Endothelial cell of umbilical vein (primary cell): ENCODE results near the gene ATG4D.

Source experiments
- CTCF ChIP-seq, 2 donors: IDR thresholded peaks; 1 replicate in 1 of 2; 2 replicates in 1 of 2; pipeline ENCODE4 v1.5.1; 2011; ENCODE audit warnings: low read length in 2 of 2, mild to moderate bottlenecking in 2 of 2, moderate library complexity in 2 of 2, control low read depth in 1 of 2, inconsistent platforms in 1 of 2, low read depth in 1 of 2; ENCODE audit not compliant: insufficient read depth in 1 of 2; ENCODE audit errors: extremely low read depth in 1 of 2
- POLR2A ChIP-seq: IDR thresholded peaks from 2 replicates; pipeline ENCODE4 v1.6.1; 2012; ENCODE audit warnings: low read depth, mild to moderate bottlenecking, control low read depth, low read length
- POLR2AphosphoS5 ChIP-seq: IDR thresholded peaks from 2 replicates; pipeline ENCODE4 v1.6.1; 2012; ENCODE audit warnings: low read depth, mild to moderate bottlenecking, control low read depth, low read length, moderate library complexity; ENCODE audit not compliant: insufficient read depth

DNA sequence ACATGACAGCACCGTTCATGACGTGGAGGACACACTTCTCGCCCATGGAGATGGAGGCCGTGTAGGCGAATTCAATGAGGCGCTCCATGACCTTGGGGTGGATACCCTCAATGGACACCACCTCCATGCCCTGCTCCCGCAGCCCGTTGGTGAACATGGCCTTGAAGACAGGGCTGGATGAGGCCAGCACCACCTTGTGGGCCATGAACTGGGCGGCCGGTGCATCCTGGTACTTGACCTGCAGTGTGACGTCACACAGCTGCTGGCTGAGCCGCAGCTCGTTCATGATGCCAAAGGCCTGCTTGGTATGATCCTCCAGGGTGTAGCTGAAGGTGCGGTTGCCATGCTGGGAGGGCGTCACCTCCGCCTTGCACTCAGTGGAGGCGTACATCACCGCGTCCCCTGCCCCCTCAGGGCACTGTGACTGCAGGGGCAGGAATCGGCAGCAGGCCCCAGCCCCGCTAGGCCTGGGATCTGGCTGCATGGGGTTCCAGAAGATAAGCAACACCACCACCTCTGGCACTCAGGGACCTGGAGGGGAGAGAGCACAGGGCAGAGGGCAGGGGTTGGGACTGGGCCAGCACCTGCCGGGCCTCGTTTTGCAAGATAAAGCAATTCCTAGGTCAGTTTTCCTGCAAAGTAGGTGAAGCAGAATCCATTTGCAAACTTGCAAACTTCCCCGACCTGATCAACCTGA is 44.0 kb upstream of the ATG4D start:
- no peak for TF ChIP-seq POLR2AphosphoS5
- no peak for TF ChIP-seq CTCF (IDR thresholded peaks at IDR 0.05; ENCODE audit: extremely low read depth in 1 of 2, insufficient read depth in 1 of 2, low read depth in 1 of 2, low read length in 2 of 2)
- no peak for TF ChIP-seq POLR2A
